ENCODE data around the gene KLHL22.
"Not testable (repeated sequence)": the region's sequence is repeated elsewhere in the genome, so short reads cannot be mapped to it uniquely, and the experiment has no call there.

The KLHL22 gene

DNA sequence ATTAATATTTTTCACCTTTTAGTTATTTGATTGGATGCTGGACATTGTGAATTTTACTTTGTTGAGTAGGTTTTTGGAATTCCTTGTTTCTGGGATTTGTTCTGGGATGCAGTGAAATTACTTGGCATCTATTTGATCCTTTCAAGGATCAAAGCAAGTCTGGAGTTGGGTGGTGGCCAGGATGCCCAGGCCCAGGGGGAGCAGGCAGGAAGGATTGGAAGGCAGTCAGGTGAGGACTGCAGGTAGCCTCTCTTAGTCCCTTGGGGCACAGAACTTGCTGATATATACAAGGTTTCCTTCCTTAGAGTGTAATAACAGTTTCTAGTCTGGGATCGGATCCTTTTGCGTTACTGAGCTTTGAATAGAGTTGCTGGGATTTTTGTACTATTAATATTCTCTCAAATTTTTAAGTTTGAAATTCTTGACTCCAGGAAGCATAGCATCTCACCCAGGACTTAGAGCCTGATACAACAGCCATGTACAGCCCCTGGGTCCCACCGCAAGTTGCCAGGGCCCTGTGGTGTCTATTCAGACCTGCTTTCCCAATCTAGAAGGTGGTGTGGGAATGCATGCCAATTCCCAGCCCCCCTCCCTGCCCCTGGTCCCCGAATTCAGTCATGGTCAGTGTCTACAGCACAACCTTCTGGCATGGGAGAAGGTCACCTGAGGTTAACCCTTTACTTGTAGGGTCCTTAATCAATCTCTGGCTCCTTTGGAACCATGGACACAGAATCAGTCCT, 95.6 kb downstream of the KLHL22 start:
- DNase-seq (ENCODE audit: low spot score) = no peak

DNA sequence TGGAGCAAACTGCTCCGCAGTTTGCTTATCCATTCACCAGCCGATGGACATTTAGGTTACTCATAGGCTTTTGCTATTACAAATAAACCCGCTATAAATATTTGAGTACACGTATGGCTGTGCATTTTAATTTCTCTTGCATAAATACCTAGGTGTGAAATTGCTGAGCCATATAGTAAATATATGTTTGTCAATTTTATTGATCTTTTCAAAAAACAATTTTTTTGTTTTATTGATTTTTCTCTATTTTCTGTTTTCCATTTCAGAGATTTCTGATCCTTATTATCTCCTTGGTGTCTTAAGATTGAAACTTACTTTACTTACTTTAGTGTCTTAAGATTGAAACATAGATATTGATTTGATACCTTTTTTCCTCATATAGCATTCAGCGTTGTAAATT, 97.2 kb downstream of the KLHL22 start:
- no peak for DNase-seq (ENCODE audit: low spot score)

DNA sequence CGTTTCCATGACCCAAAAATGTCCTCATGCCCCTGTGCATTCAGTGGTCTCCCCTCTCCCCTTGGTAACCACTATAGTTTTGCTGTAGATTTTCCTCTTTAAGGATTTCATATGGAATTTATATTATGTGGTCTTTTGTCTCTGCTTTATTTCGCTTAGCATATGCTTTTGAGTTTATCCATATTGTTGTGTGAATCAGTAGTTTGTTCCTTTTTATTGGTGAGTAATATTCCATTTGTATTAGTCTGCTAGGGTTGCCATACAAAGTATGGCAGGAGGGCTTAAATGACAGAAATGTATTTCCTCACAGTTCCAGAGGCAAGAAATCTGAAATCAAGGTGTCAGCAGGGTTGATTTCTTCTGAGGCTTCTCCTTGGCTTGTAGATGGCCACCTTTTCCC, 98.1 kb downstream of the KLHL22 start:
- DNase-seq (ENCODE audit: low spot score) = no peak

DNA sequence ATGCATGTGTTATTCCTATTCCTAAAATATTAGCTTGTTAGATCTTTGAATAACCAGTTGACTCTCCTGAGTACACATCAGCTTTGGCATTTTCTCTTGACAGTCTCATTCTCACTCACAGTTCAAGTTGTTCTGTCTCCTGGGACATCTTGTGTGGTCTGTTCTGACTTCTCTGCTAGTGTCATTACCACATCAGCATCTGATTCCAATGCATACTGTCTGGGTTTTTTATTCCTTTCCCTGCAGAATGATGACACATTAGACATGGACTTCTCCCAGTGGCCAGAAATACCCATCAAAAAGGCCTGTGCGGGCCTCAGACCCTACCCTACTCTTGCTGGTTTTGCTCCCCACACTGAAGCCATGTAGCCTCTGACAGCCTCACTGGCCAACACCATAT, 99.0 kb downstream of the KLHL22 start:
- DNase-seq (ENCODE audit: low spot score) = peak; percentile 50

DNA sequence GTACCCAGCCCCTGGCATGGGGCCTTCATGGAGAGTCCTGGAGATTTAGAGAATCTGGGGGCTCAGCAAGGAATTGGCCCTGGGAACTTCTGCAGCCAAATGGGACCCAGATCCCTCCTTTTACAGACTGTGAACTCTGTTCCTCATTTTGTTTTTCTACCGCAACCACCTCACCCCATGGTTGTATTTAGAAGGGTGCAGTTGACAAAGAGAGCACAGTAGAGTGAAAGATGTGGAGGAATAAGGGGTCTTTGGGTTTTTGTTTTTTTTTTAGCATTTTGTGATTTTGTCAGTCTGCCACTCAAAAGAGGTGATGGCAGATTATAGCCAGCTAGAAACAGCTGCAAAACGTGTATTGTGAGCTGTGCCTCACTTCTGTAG, 99.7 kb downstream of the KLHL22 start:
- DNase-seq (ENCODE audit: low spot score) = no peak

DNA sequence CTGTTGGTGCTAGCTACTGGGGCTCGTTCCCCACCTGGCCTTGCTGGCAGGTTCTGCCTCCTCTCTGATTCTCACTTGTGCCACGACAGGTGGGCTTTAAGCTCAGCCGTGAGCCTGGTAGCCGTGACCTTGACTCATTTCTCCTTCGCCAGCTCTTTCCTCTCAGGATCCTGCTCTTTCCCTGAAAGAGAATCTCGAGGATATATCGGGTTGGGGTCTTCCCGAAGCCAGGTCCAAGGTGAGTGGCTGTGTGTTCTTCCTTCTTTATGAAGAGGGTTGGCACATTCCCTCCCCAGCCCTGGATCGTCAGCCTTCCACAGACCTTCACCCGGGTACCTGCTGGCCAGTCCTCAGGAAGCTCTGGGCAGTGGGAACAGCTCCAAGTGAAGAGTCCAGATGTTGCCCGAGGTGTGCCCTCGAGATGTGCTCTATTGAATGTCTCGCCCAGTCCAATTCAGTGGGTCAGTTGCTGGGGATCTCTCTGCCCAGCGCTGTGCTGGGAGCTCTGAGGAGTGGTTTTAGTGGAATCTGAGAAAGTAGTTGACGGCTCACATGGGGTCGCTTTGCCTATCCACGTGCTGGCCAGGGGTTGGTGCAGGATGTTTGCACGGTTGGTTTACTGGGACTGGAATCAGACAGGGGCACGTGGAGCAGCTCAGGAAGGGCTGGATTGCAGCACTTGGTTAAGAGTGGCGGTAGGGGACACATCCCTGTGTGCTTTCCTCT, 100.3 kb downstream of the KLHL22 start:
- DNase-seq (ENCODE audit: low spot score) = no peak

DNA sequence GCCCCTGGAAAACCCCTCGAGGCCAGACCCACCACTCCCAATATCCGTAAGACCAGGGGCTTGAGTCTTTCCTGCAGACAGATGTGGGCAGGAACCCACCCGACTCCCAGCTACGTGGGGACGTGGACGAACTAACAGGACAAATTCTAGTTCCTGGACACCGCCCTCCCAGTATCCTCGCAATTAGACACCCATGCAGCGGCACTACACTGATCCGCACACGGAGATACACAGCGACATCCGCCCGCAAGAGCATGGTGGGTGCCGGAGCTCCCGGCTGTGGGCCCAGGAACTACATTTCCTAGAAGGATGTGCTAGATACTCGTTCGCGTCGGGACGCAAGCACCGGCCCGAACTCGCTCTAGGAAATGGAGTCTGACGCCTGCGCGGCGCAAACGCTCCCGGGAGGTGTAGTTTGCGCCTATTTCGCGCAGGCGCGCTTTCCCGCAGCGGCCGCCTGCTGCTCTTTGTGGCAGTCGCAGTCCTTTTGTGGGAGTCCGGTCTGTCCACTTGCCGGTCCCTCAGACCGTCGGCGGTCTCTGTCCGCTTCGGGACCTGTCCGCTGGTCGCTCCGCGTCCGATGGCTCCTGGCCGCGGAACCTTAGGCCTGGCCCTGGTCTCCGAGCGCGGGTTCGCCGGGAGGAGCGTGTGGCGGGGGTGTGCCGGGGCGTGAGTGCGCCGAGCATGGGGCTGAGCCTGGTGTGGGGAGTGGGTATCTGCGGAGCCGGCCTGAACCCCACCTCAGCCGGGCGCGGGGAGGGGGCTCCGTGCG, 101.7 kb downstream of the KLHL22 start, which contains the start of gene ZNF74:
ZNF74 (plus strand) TSS at position 447 of the 772 bp plus-strand sequence. CDS start 478 bp downstream, outside the sequence.
- DNase-seq (ENCODE audit: low spot score) = peak; percentile 93

DNA sequence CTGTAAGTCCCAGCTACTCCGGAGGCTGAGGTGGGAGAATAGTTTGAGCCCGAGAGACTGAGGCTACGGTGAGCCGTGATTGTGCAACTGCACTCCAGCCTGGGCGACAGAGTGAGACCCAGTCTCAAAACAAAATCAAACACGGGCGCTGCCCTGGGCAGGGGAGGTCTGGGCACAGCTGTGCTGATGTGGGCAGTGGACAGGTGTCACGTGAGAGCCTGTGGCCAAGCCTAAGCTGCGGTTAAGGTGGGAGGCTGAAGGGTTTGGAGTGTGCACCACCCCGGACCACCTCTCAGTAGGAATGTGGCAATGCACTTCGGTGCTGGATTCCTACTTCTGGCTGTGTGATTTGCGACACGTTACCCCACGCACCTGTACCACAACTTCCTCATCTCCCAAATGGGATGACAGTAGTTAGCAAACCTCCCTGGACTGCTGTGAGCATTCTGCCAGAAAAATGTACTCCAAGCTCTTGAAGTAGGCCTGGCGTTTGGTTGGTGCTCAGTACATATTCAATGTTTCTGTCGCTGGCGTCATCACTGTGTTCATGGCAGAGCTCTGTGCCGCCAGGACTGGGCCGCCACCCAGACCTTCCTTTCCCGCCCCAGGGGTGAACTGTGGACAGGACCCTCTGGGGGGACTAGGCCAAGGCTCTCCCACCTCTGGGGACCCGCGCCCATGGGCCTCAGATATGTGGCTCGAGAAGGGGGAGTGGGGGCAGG, 102.5 kb downstream of the KLHL22 start:
- no peak for DNase-seq (ENCODE audit: low spot score)

DNA sequence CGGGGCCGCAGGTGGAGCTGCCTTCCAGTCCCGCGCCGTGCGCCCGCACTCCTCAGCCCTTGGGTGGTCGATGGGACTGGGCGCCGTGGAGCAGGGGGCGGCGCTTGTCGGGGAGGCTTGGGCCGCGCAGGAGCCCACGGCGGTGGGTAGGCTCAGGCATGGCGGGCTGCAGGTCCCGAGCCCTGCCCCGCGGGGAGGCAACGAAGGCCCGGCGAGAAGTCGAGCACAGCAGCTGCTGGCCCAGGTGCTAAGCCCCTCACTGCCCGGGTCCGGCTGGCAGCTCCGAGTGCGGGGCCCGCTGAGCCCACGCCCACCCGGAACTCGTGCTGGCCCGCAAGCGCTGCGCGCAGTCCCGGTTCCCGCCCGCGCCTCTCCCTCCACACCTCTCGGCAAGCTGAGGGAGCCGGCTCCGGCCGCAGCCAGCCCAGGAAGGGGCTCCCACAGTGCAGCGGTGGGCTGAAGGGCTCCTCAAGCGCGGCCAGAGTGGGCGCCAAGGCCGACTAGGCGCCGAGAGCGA, 103.2 kb downstream of the KLHL22 start:
- DNase-seq (ENCODE audit: low spot score) = not testable (repeated sequence)
